Liver (tissue), 9 donors: Measurements from ENCODE around the gene SLC34A3. TPM values are rescaled to one million over a fixed set of nuclear protein-coding genes. Genes with fewer than 3 reads are reported as not detected.
"Not testable (repeated sequence)": the region's sequence is repeated elsewhere in the genome, so short reads cannot be mapped to it uniquely, and the experiment has no call there.

Source experiments
- DNase-seq: peaks from one replicate; pipeline ENCODE4 v3.0.0-alpha.2; 2017; ENCODE audit warnings: low spot score
- H3K27ac ChIP-seq, 2 donors: one replicate each; pipeline ENCODE4 v1.7.0; 2013; ENCODE audit warnings: inconsistent platforms in 2 of 2, low read length in 2 of 2, control low read depth in 1 of 2, low read depth in 1 of 2, mild to moderate bottlenecking in 1 of 2
- H3K27me3 ChIP-seq, 4 donors: one replicate each; pipeline versions ENCODE4 v1.6.1 to v1.7.0; 2013; ENCODE audit warnings: low read length in 3 of 4, inconsistent platforms in 1 of 4, mild to moderate bottlenecking in 1 of 4, moderate library complexity in 1 of 4; ENCODE audit not compliant: control insufficient read depth in 4 of 4, insufficient read depth in 4 of 4
- H3K36me3 ChIP-seq, 4 donors: one replicate each; pipeline versions ENCODE4 v1.6.1 to v1.7.0; 2013; ENCODE audit warnings: low read length in 3 of 4, mild to moderate bottlenecking in 3 of 4, low read depth in 1 of 4, moderate library complexity in 1 of 4; ENCODE audit not compliant: control insufficient read depth in 4 of 4, insufficient read depth in 3 of 4
- H3K4me1 ChIP-seq, 4 donors: one replicate each; pipeline versions ENCODE4 v1.6.1 to v1.7.0; 2013; ENCODE audit warnings: low read length in 3 of 4, mild to moderate bottlenecking in 3 of 4, moderate library complexity in 1 of 4; ENCODE audit not compliant: control insufficient read depth in 4 of 4, insufficient read depth in 4 of 4
- H3K4me3 ChIP-seq, 3 donors: one replicate each; pipeline versions ENCODE4 v1.6.1 to v1.7.0; 2013; ENCODE audit warnings: low read length in 3 of 3, control low read depth in 1 of 3, low read depth in 1 of 3, mild to moderate bottlenecking in 1 of 3
- H3K9ac ChIP-seq, 2 donors: one replicate each; pipeline ENCODE4 v1.7.0; 2013; ENCODE audit warnings: low read length in 2 of 2, mild to moderate bottlenecking in 2 of 2, moderate library complexity in 2 of 2, control low read depth in 1 of 2, low read depth in 1 of 2
- H3K9me3 ChIP-seq, 4 donors: one replicate each; pipeline versions ENCODE4 v1.6.1 to v1.7.0; 2013; ENCODE audit warnings: low read length in 3 of 4; ENCODE audit not compliant: control insufficient read depth in 4 of 4
- CTCF ChIP-seq: fragments of 150-350 bp; IDR thresholded peaks from 2 replicates; pipeline ENCODE4 v1.5.1; 2017; ENCODE audit warnings: improper control_type of control experiment, low read depth, low read length; ENCODE audit not compliant: missing input control
- FOXA1 ChIP-seq: IDR thresholded peaks from 2 replicates; pipeline ENCODE4 v1.6.1; 2016; ENCODE audit warnings: antibody characterized with exemption
- GABPA ChIP-seq, 2 donors: IDR thresholded peaks in 1 of 2; conservative IDR thresholded peaks in 1 of 2; 2 replicates each; pipeline ENCODE4 v1.6.1; 2016; ENCODE audit warnings: antibody characterized with exemption in 2 of 2, mild to moderate bottlenecking in 1 of 2, moderate library complexity in 1 of 2
- HNF4A ChIP-seq, 2 donors: conservative IDR thresholded peaks; 2 replicates each; pipeline ENCODE4 v1.6.1; 2016; ENCODE audit warnings: antibody characterized with exemption in 2 of 2, mild to moderate bottlenecking in 2 of 2
- JUND ChIP-seq, 2 donors: IDR thresholded peaks; 2 replicates each; pipeline ENCODE4 v1.6.1; 2016; ENCODE audit warnings: antibody characterized with exemption in 2 of 2
- NR2F2 ChIP-seq: IDR thresholded peaks from 2 replicates; pipeline ENCODE4 v1.6.1; 2016; ENCODE audit warnings: antibody characterized with exemption
- RAD21 ChIP-seq, 2 donors: IDR thresholded peaks; 2 replicates each; pipeline ENCODE4 v1.6.1; 2016; ENCODE audit warnings: antibody characterized with exemption in 2 of 2, mild to moderate bottlenecking in 2 of 2
- REST ChIP-seq: IDR thresholded peaks from 2 replicates; pipeline ENCODE4 v1.6.1; 2016; ENCODE audit warnings: antibody characterized with exemption, mild to moderate bottlenecking
- SP1 ChIP-seq: IDR thresholded peaks from 2 replicates; pipeline ENCODE4 v1.6.1; 2018; ENCODE audit warnings: antibody characterized with exemption, mild to moderate bottlenecking
- TAF1 ChIP-seq: conservative IDR thresholded peaks from 2 replicates; pipeline ENCODE4 v1.6.1; 2016; ENCODE audit warnings: antibody characterized with exemption, mild to moderate bottlenecking
- WGBS: extraction: QIAGEN DNeasy Blood & Tissue Kit; methylation state at CpG from one replicate; pipeline ENCODE4 v1.1.7; 2013; 5-methylcytosine and 5-hydroxymethylcytosine counted together
- polyA plus RNA-seq, 2 donors: library from polyadenylated mRNA; stranded (reverse) in 1 of 2; unstranded in 1 of 2; fragments of 200-250 nt in 1 of 2; fragments of >200 nt in 1 of 2; fragmentation: Nextera tagmentation in 1 of 2; extraction: Ambion mirVana in 1 of 2; gene quantifications; one replicate each; pipeline versions ENCODE4 v1.2.1 to v1.2.3, GENCODE V29; 2013 to 2015
- total RNA-seq, 2 donors: library from RNA; depleted of rRNA; stranded (reverse); fragments of >200 nt; gene quantifications; one replicate each; pipeline ENCODE4 v1.2.3, GENCODE V29; 2014
- TF ChIP-seq, protein P1 (sequence below): IDR thresholded peaks from 2 replicates; pipeline ENCODE4 v1.6.1; 2016; ENCODE audit warnings: antibody characterized with exemption
- TF ChIP-seq, protein P2 (sequence below): IDR thresholded peaks from 2 replicates; pipeline ENCODE4 v1.6.1; 2016; ENCODE audit warnings: antibody characterized with exemption
- donor health status: healthy.
- donor health status: healthy.
- donor health status: healthy.
- donor health status: healthy.
- donor health status: healthy.

SLC34A3 gene
- total and polyA plus RNA-seq, 4 donors, result not detected

- WGBS, result under 1% methylated on average over 83 of the region's 83 CpGs
Observed at GRCh38 chr9:137241490-137242268, 11.0 kb downstream of the SLC34A3 start.

DNA sequence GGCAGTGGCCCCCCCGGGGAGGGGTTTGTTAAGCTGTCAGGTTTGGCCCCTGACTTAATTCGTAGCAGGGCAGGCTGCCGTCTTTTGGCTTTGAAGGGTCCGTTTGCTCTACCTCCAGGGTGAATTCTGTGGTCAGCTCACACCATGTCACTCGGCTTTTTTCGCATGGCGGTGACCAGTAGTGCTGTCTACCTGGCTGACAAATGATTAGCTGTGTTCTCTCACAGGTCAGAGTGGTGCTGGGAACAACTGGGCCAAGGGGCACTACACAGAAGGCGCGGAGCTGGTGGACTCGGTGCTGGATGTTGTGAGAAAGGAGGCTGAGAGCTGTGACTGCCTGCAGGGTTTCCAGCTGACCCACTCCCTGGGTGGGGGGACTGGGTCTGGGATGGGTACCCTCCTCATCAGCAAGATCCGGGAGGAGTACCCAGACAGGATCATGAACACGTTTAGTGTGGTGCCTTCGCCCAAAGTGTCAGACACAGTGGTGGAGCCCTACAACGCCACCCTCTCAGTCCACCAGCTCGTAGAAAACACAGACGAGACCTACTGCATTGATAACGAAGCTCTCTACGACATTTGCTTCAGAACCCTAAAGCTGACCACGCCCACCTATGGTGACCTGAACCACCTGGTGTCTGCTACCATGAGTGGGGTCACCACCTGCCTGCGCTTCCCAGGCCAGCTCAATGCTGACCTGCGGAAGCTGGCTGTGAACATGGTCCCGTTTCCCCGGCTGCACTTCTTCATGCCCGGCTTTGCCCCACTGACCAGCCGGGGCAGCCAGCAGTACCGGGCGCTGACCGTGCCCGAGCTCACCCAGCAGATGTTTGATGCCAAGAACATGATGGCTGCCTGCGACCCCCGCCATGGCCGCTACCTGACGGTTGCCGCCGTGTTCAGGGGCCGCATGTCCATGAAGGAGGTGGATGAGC, 11.8 kb downstream of the SLC34A3 start:
- H3K4me3 ChIP-seq, result peak overlapping the region; percentile 77 to 97 (median 88)
- H3K9me3 ChIP-seq, result no peaks in the 10 kb centered on the region
- H3K27me3 ChIP-seq, result no peaks in the 10 kb centered on the region
- peaks cover 2 to 42% (median 16%) of the 10 kb centered on the region in 4 donors for H3K4me1 ChIP-seq
- DNase-seq, result no peak
- peak overlapping the region in 1 of 2 donors; percentile 82 for H3K9ac ChIP-seq
- whole genome bisulfite sequencing, result 75% methylated on average over 36 of the region's 36 CpGs
- TF ChIP-seq, protein P1, sequence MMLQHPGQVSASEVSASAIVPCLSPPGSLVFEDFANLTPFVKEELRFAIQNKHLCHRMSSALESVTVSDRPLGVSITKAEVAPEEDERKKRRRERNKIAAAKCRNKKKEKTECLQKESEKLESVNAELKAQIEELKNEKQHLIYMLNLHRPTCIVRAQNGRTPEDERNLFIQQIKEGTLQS, result no peak
- no peak for TF ChIP-seq TAF1
- TF ChIP-seq CTCF, result no peak
- TF ChIP-seq GABPA (IDR thresholded peaks at IDR 0.05 in 1 of 2, conservative IDR thresholded peaks at IDR 0.05 in 1 of 2), result no peak
- TF ChIP-seq RAD21 (IDR thresholded peaks at IDR 0.05), result no peak
- TF ChIP-seq JUND (IDR thresholded peaks at IDR 0.05), result no peak
- no peak for TF ChIP-seq SP1
- TF ChIP-seq FOXA1, result no peak
- no peak for TF ChIP-seq REST
- no peak for TF ChIP-seq NR2F2
- peak overlapping the region; percentile 66 to 75 for H3K27ac ChIP-seq
- peaks cover 0 to 11% (median 5%) of the 10 kb centered on the region in 4 donors for H3K36me3 ChIP-seq

More at GRCh38 chr9:137241490-137242268, 11.0 kb downstream of the SLC34A3 start:
- peak; percentile 16 to 48 for TF ChIP-seq HNF4A (conservative IDR thresholded peaks at IDR 0.05)
- TF ChIP-seq, protein P2, sequence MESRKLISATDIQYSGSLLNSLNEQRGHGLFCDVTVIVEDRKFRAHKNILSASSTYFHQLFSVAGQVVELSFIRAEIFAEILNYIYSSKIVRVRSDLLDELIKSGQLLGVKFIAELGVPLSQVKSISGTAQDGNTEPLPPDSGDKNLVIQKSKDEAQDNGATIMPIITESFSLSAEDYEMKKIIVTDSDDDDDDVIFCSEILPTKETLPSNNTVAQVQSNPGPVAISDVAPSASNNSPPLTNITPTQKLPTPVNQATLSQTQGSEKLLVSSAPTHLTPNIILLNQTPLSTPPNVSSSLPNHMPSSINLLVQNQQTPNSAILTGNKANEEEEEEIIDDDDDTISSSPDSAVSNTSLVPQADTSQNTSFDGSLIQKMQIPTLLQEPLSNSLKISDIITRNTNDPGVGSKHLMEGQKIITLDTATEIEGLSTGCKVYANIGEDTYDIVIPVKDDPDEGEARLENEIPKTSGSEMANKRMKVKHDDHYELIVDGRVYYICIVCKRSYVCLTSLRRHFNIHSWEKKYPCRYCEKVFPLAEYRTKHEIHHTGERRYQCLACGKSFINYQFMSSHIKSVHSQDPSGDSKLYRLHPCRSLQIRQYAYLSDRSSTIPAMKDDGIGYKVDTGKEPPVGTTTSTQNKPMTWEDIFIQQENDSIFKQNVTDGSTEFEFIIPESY, result no peak
- DNase-seq, result peak; percentile 73
- H3K9me3 ChIP-seq, result no peaks in the 10 kb centered on the region
- H3K36me3 ChIP-seq, result peaks cover 0 to 11% (median 5%) of the 10 kb centered on the region in 4 donors
- H3K27me3 ChIP-seq, result no peaks in the 10 kb centered on the region
- peak overlapping the region in 1 of 2 donors; percentile 82 for H3K9ac ChIP-seq
- peak overlapping the region; percentile 66 to 80 for H3K27ac ChIP-seq
- H3K4me1 ChIP-seq, result peaks cover 3 to 42% (median 17%) of the 10 kb centered on the region in 4 donors
- H3K4me3 ChIP-seq, result peak overlapping the region; percentile 77 to 97 (median 88)

GRCh38 chr9:137243266-137243625, 12.5 kb downstream of the SLC34A3 start:
- WGBS, result 93% methylated on average over 18 of the region's 18 CpGs
- not testable (repeated sequence) for H3K4me3 ChIP-seq, DNase-seq, H3K27ac ChIP-seq, H3K27me3 ChIP-seq, H3K9ac ChIP-seq, H3K9me3 ChIP-seq
- peaks cover 2 to 35% (median 16%) of the 10 kb centered on the region in 4 donors for H3K4me1 ChIP-seq
- peaks cover 0 to 11% (median 5%) of the 10 kb centered on the region in 4 donors for H3K36me3 ChIP-seq
